CD14-positive monocyte (primary cell): Measurements from ENCODE around the gene OPN4. TPM values are rescaled to one million over a fixed set of nuclear protein-coding genes. Genes with fewer than 3 reads are reported as not detected.

ENCODE experiments used
- DNase-seq, 3 donors: peaks; one replicate each; pipeline ENCODE4 v3.0.0-alpha.2; 2011 to 2022
- H2AFZ ChIP-seq: 2 replicates; pipeline ENCODE4 v1.6.0; 2012; ENCODE audit warnings: mild to moderate bottlenecking, low read depth, low read length, inconsistent platforms; ENCODE audit not compliant: insufficient read depth, poor library complexity, severe bottlenecking
- H3K27ac ChIP-seq, 2 donors: 1 replicate in 1 of 2; 2 replicates in 1 of 2; pipeline ENCODE4 v1.5.1; 2012 to 2013; ENCODE audit warnings: low read length in 2 of 2, control low read depth in 1 of 2, inconsistent platforms in 1 of 2, low read depth in 1 of 2, mild to moderate bottlenecking in 1 of 2
- H3K27me3 ChIP-seq, 2 donors: one replicate each; pipeline versions ENCODE4 v1.6.0 to v1.6.1; 2011 to 2013; ENCODE audit warnings: low read length in 2 of 2; ENCODE audit not compliant: control insufficient read depth in 2 of 2, insufficient read depth in 2 of 2
- H3K36me3 ChIP-seq, 2 donors: replicated peaks in 1 of 2; 1 replicate in 1 of 2; 2 replicates in 1 of 2; pipeline versions ENCODE4 v1.5.1 to v1.6.1; 2012 to 2013; ENCODE audit warnings: low read length in 2 of 2, control low read depth in 1 of 2, inconsistent platforms in 1 of 2, mild to moderate bottlenecking in 1 of 2; ENCODE audit not compliant: insufficient read depth in 2 of 2, control insufficient read depth in 1 of 2
- H3K4me1 ChIP-seq, 2 donors: 1 replicate in 1 of 2; 2 replicates in 1 of 2; pipeline versions ENCODE4 v1.5.1 to v1.6.1; 2012 to 2013; ENCODE audit warnings: low read length in 2 of 2, control low read depth in 1 of 2, inconsistent platforms in 1 of 2, mild to moderate bottlenecking in 1 of 2, moderate library complexity in 1 of 2; ENCODE audit not compliant: insufficient read depth in 2 of 2, control insufficient read depth in 1 of 2
- H3K4me2 ChIP-seq: replicated peaks from 2 replicates; pipeline ENCODE3; 2012; ENCODE audit warnings: low read length, moderate library complexity, mild to moderate bottlenecking; ENCODE audit not compliant: poor library complexity, severe bottlenecking; ENCODE audit errors: extremely low read depth
- H3K4me3 ChIP-seq, 3 experiments: fragments of 200-600 bp in 1 of 3; sonication (generic) in 1 of 3; replicated peaks in 1 of 3; 1 replicate in 2 of 3; 2 replicates in 1 of 3; pipeline ENCODE4 v1.5.1; 2011 to 2013; ENCODE audit warnings: low read length in 3 of 3, mild to moderate bottlenecking in 3 of 3, control low read depth in 2 of 3, low read depth in 2 of 3, inconsistent platforms in 1 of 3, moderate library complexity in 1 of 3
- H3K79me2 ChIP-seq: 2 replicates; pipeline ENCODE4 v1.6.0; 2012; ENCODE audit warnings: mild to moderate bottlenecking, control low read depth, inconsistent platforms, low read length, moderate library complexity; ENCODE audit not compliant: insufficient read depth
- H3K9ac ChIP-seq: 2 replicates; pipeline ENCODE4 v1.6.0; 2017; ENCODE audit warnings: low read length, mild to moderate bottlenecking; ENCODE audit not compliant: insufficient read depth, poor library complexity, severe bottlenecking
- H3K9me3 ChIP-seq, 2 donors: replicated peaks in 1 of 2; 1 replicate in 1 of 2; 2 replicates in 1 of 2; pipeline versions ENCODE4 v1.5.1 to v1.6.1; 2012 to 2013; ENCODE audit warnings: low read length in 2 of 2, control low read depth in 1 of 2; ENCODE audit not compliant: control insufficient read depth in 1 of 2, insufficient read depth in 1 of 2
- H4K20me1 ChIP-seq: 2 replicates; pipeline ENCODE4 v1.6.0; 2012; ENCODE audit warnings: mild to moderate bottlenecking, low read length, control low read depth, moderate library complexity; ENCODE audit not compliant: insufficient read depth
- H3K27ac Mint-ChIP-seq, 7 donors: one replicate each; pipeline ENCODE4 v1.8.0; 2020; ENCODE audit warnings: mild to moderate bottlenecking in 7 of 7, mixed read lengths in 7 of 7, moderate library complexity in 6 of 7, inconsistent platforms in 2 of 7
- H3K27me3 Mint-ChIP-seq, 3 donors: one replicate each; pipeline ENCODE4 v1.8.0; 2021 to 2022; ENCODE audit warnings: low read depth in 3 of 3, mild to moderate bottlenecking in 3 of 3, mixed read lengths in 3 of 3, moderate library complexity in 3 of 3, inconsistent platforms in 1 of 3
- H3K36me3 Mint-ChIP-seq, 2 donors: one replicate each; pipeline ENCODE4 v1.8.0; 2020; ENCODE audit warnings: mixed read lengths in 2 of 2, inconsistent platforms in 1 of 2, mild to moderate bottlenecking in 1 of 2
- H3K4me1 Mint-ChIP-seq: one replicate; pipeline ENCODE4 v1.8.0; 2020; ENCODE audit warnings: mild to moderate bottlenecking, mixed read lengths
- H3K4me3 Mint-ChIP-seq, 2 donors: one replicate each; pipeline ENCODE4 v1.8.0; 2020; ENCODE audit warnings: mild to moderate bottlenecking in 2 of 2, mixed read lengths in 2 of 2, moderate library complexity in 1 of 2
- H3K9me3 Mint-ChIP-seq, 7 donors: one replicate each; pipeline ENCODE4 v1.8.0; 2020 to 2022; ENCODE audit warnings: mixed read lengths in 7 of 7, mild to moderate bottlenecking in 6 of 7, moderate library complexity in 6 of 7, inconsistent platforms in 2 of 7
- WGBS: methylation state at CpG from one replicate; pipeline ENCODE4 v1.1.5; 2013; ENCODE audit warnings: missing lambda C conversion rate; ENCODE audit not compliant: insufficient coverage; 5-methylcytosine and 5-hydroxymethylcytosine counted together
- intact Hi-C, 2 donors: fragments of 100-400 bp; cut with micrococcal nuclease; formaldehyde crosslinking; loops; one replicate each; pipeline versions ENCODE4 v1.15.0 to v1.15.1; 2023
- polyA plus RNA-seq, 3 donors: library from polyadenylated mRNA; depleted of rRNA in 1 of 3; unstranded in 2 of 3; stranded (reverse) in 1 of 3; fragments of 300-500 nt in 2 of 3; fragments of >200 nt in 1 of 3; fragmentation: Illumina TruSeq in 2 of 3; gene quantifications; 1 replicate in 2 of 3; 2 replicates in 1 of 3; pipeline ENCODE4 v1.2.3, GENCODE V29; 2012 to 2021
- TF ChIP-seq, protein P1 (sequence below): fragments of 200-600 bp; IDR thresholded peaks from one replicate; pipeline ENCODE4 v1.8.0; 2022; ENCODE audit warnings: antibody characterized with exemption, mild to moderate bottlenecking

The OPN4 gene
- polyA plus RNA-seq, 3 donors, result not detected

DNA sequence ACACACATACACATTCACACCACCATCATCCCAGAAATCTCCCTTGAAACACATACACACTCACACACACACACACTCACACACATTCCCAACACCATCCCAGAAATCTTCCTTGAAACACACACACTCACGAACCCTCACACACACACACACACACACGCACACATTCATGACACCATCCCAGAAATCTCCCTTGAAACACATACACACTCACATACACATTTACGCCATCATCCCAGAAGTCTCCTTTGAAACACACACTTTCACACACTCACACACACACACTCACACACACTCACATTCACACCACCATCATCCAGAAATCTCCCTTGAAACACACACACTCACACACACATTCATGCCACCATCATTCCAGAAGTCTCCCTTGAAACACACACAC, 360 bp upstream of the OPN4 start:
- Histone ChIP-seq H3K9me3 (no peaks in the 10 kb centered on the region), H3K27ac (no peak overlapping the region), H3K79me2 (no peaks in the 10 kb centered on the region), H3K36me3 (no peaks in the 10 kb centered on the region), H2AFZ (no peak overlapping the region), H3K27me3 (no peaks in the 10 kb centered on the region), H3K4me1 (no peaks in the 10 kb centered on the region), H3K9ac (no peak overlapping the region), H4K20me1 (no peaks in the 10 kb centered on the region), H3K4me3 (no peak overlapping the region), H3K4me2 (no peak overlapping the region)
- Mint-ChIP-seq H3K4me3 (no peak overlapping the region), H3K27me3 (peaks cover 0 to 2% (median 0%) of the 10 kb centered on the region in 3 donors), H3K27ac (no peak overlapping the region), H3K4me1 (no peaks in the 10 kb centered on the region), H3K36me3 (no peaks in the 10 kb centered on the region), H3K9me3 (no peaks in the 10 kb centered on the region)
- 93% methylated on average over 3 of the region's 3 CpGs for WGBS
- TF ChIP-seq, protein P1, sequence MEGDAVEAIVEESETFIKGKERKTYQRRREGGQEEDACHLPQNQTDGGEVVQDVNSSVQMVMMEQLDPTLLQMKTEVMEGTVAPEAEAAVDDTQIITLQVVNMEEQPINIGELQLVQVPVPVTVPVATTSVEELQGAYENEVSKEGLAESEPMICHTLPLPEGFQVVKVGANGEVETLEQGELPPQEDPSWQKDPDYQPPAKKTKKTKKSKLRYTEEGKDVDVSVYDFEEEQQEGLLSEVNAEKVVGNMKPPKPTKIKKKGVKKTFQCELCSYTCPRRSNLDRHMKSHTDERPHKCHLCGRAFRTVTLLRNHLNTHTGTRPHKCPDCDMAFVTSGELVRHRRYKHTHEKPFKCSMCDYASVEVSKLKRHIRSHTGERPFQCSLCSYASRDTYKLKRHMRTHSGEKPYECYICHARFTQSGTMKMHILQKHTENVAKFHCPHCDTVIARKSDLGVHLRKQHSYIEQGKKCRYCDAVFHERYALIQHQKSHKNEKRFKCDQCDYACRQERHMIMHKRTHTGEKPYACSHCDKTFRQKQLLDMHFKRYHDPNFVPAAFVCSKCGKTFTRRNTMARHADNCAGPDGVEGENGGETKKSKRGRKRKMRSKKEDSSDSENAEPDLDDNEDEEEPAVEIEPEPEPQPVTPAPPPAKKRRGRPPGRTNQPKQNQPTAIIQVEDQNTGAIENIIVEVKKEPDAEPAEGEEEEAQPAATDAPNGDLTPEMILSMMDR, result no peak
- intact Hi-C loops, result no loop called here
- DNase-seq, result no peak

DNA sequence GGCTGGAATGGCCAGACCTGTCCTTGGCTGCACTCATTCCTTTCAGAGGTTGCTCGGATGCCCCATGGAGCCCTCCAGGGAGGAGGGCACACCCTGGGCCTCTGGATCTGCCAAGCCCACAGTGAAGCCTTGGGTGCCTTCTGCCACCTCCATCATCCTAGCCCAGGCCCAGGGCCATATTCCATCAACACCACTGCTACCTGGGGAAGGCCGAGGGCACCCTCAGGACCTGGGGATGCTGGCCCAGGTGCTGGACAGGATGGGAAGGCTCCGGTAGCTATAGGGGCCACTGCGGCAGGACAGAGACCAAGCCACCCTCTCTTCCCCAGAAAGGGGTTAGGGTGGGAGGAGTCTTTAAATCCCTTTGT, 810 bp downstream of the OPN4 start:
- Mint-ChIP-seq H3K27ac (no peak overlapping the region), H3K4me1 (no peaks in the 10 kb centered on the region), H3K4me3 (no peak overlapping the region), H3K36me3 (no peaks in the 10 kb centered on the region), H3K27me3 (peaks cover 0 to 2% (median 0%) of the 10 kb centered on the region in 3 donors), H3K9me3 (no peaks in the 10 kb centered on the region)
- H3K27ac ChIP-seq, result no peak overlapping the region
- no peaks in the 10 kb centered on the region for H4K20me1 ChIP-seq
- H3K27me3 ChIP-seq, result no peaks in the 10 kb centered on the region
- intact Hi-C loops, result no loop called here
- no peak overlapping the region for H2AFZ ChIP-seq
- H3K9ac ChIP-seq, result no peak overlapping the region
- no peaks in the 10 kb centered on the region for H3K79me2 ChIP-seq
- DNase-seq, result no peak
- H3K4me3 ChIP-seq, result no peak overlapping the region
- no peaks in the 10 kb centered on the region for H3K9me3 ChIP-seq
- no peaks in the 10 kb centered on the region for H3K36me3 ChIP-seq
- 63% methylated on average over 1 of the region's 4 CpGs for WGBS
- TF ChIP-seq, protein P1, result no peak
- H3K4me2 ChIP-seq, result no peak overlapping the region
- H3K4me1 ChIP-seq, result no peaks in the 10 kb centered on the region
